Measurements from ENCODE around the gene GRIN3B. TPM values are rescaled to one million over a fixed set of nuclear protein-coding genes. Genes with fewer than 3 reads are reported as not detected.

Gene GRIN3B
- total and polyA plus RNA-seq, 4 donors, result 0.22 to 1.5 (median 0.80) TPM

DNA sequence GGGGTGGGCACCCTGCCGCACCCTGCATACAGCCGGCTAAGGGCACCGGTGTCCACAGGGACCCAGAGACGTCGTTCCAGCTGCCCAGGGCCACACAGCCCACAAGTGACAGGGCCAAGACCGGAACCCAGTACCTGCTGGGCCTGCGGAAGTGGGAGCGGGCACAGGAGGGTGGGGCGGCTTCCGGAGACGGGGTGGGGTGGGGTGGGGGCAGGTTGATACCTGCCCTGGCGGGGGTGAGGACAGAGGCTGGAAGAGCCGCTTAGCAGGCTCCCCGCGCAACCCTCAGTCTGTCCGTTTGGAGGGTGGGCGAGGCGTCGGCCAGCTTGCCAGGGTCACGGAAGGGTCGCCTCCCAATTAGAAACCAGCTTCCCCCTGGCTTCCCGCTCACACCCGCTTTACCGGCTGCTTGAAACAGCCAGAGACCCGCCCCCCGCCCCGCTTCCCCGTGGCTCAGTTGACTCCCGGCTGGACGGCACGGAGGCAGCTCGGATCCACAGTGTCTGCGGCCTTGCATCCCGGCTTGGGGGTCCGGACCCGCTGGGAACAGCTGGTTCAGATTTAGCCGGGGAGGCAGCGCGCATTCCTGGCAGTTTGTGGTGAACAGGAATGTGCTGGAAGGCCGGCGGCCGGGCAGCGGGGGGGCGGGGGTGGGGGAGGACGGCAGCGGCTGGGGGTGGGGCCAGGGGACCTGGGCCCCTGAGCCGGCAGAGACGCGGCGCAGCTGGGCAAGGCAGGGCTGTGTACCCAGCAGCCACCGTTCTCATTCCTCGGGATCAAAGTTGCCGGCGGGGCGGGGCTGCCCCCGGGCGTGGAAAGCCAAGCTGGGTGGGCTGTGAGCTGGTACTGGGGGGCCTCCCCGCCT lies 28.1 kb downstream of the GRIN3B start:
- Histone ChIP-seq H3K9me3 (ENCODE audit: control insufficient read depth, insufficient read depth, low read length) (no peaks in the 10 kb centered on the region), H3K4me3 (ENCODE audit: low read depth, low read length) (peak overlapping the region; percentile 38), H3K27ac (ENCODE audit: low read depth, low read length) (no peak overlapping the region), H3K27me3 (ENCODE audit: control insufficient read depth, insufficient read depth, low read length) (peaks cover 22% of the 10 kb centered on the region), H3K36me3 (ENCODE audit: control insufficient read depth, insufficient read depth, low read length) (peaks cover 11% of the 10 kb centered on the region), H3K4me1 (ENCODE audit: control insufficient read depth, insufficient read depth, low read length) (peaks cover 30% of the 10 kb centered on the region)
- 4% methylated on average over 48 of the region's 58 CpGs for WGBS (ENCODE audit: insufficient coverage)
- DNase-seq (ENCODE audit: low read depth in 4 of 6, low spot score in 6 of 6), result peak in 2 of 6 donors; percentile 12 to 69

DNA sequence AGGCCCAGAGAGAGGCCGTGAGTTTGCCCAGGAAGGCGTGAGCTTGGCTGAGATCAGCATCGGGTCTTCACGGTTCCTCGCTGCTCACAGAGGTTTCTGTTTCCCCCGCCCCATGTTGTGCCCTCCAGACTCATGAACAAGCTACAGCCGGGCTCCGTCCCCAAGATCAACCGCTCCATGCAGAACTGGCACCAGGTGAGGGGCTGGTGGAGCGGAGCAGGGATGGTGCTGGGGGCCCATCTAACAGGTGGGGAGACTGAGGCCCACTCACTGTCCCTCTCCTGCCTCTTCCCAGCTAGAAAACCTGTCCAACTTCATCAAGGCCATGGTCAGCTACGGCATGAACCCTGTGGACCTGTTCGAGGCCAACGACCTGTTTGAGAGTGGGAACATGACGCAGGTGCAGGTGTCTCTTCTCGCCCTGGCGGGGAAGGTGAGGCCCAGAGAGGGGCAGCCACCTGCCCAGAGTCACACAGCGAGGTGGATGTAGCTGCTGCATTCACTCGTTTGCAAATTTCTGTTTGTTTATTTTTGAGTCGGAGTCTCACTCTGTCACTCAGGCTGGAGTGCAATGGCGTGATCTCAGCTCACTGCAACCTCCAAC lies 32.1 kb downstream of the GRIN3B start:
- no peak for DNase-seq (ENCODE audit: low read depth in 4 of 6, low spot score in 6 of 6)
- 91% methylated on average over 20 of the region's 20 CpGs for whole genome bisulfite sequencing (ENCODE audit: insufficient coverage)
- Histone ChIP-seq H3K27me3 (ENCODE audit: control insufficient read depth, insufficient read depth, low read length) (peaks cover 6% of the 10 kb centered on the region), H3K9me3 (ENCODE audit: control insufficient read depth, insufficient read depth, low read length) (no peaks in the 10 kb centered on the region), H3K36me3 (ENCODE audit: control insufficient read depth, insufficient read depth, low read length) (peaks cover 26% of the 10 kb centered on the region), H3K4me1 (ENCODE audit: control insufficient read depth, insufficient read depth, low read length) (peaks cover 14% of the 10 kb centered on the region), H3K27ac (ENCODE audit: low read depth, low read length) (no peak overlapping the region), H3K4me3 (ENCODE audit: low read depth, low read length) (no peak overlapping the region)

DNA sequence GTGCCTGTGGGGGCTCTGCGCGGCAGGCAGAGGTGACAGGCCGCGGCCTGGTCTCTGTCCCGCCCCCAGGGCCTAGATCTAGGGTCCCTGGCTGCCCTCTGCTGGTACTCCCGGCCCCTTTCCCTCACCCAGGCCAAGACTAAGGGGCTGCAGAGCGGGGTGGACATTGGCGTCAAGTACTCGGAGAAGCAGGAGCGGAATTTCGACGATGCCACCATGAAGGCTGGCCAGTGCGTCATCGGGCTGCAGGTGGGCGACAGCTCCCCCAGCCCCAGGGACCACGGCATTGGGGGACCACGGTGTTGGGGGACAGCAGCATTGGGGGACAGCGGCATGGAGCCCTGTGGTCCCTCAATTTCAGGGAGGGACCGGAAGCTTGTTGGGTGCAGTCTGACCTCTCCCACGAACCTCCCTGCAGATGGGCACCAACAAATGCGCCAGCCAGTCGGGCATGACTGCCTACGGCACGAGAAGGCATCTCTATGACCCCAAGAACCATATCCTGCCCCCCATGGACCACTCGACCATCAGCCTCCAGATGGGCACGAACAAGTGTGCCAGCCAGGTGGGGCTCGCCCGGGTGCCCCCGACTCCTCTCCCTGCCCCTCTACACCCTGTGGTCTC lies 35.9 kb downstream of the GRIN3B start:
- H3K4me1 ChIP-seq (ENCODE audit: control insufficient read depth, insufficient read depth, low read length), result peaks cover 23% of the 10 kb centered on the region
- no peak overlapping the region for H3K4me3 ChIP-seq (ENCODE audit: low read depth, low read length)
- H3K9me3 ChIP-seq (ENCODE audit: control insufficient read depth, insufficient read depth, low read length), result no peaks in the 10 kb centered on the region
- WGBS (ENCODE audit: insufficient coverage), result 88% methylated on average over 26 of the region's 29 CpGs
- peaks cover 27% of the 10 kb centered on the region for H3K36me3 ChIP-seq (ENCODE audit: control insufficient read depth, insufficient read depth, low read length)
- H3K27me3 ChIP-seq (ENCODE audit: control insufficient read depth, insufficient read depth, low read length), result no peaks in the 10 kb centered on the region
- H3K27ac ChIP-seq (ENCODE audit: low read depth, low read length), result no peak overlapping the region
- DNase-seq (ENCODE audit: low read depth in 4 of 6, low spot score in 6 of 6), result no peak

DNA sequence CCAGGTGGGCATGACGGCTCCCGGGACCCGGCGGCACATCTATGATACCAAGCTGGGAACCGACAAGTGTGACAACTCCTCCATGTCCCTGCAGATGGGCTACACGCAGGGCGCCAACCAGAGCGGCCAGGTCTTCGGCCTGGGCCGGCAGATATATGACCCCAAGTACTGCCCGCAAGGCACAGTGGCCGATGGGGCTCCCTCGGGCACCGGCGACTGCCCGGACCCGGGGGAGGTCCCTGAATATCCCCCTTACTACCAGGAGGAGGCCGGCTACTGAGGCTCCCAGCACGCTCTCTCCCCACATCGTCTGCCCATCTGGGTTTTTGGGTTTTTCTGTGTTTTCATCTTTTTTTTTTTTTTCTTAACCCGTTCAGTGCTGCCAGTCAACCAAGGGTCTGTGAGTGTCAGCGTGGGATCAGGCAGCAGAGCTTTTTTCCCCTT lies 37.4 kb downstream of the GRIN3B start:
- Histone ChIP-seq H3K9me3 (ENCODE audit: control insufficient read depth, insufficient read depth, low read length) (no peaks in the 10 kb centered on the region), H3K4me3 (ENCODE audit: low read depth, low read length) (no peak overlapping the region)

DNA sequence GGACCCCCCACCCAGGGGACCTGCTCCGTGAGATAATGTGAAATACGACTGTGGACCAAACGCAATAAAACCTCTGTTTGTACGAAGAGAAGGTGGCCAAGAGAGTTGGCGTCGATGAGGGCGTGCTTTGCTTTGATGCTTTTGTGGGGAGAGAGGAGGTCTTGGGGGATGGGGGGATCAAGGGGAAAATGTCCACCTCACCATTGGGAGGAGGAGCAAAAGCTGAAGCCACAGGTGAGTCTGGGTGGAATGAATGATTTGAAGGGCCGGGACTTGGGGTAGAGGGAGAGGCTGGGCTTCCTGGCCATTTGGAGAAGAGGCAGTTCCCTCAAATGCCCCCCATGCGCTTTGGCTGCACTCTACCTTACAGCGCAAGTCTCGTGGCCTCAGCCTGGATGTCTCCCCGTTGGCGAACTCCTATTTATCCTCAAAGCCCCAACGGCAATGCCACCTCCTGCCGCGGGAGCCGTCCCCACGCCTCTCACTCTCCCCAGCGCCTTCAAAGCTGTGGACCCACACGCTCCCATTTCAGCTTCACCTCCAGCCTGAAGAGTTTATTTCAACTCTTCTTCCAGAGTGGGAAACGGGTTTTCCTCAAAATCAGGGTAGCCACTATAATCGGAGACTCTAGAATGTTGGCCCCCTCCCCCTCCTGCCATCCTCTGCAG lies 38.9 kb downstream of the GRIN3B start:
- Histone ChIP-seq H3K27ac (ENCODE audit: low read depth, low read length) (no peak overlapping the region), H3K4me3 (ENCODE audit: low read depth, low read length) (peak overlapping the region; percentile 68), H3K36me3 (ENCODE audit: control insufficient read depth, insufficient read depth, low read length) (peaks cover 39% of the 10 kb centered on the region), H3K4me1 (ENCODE audit: control insufficient read depth, insufficient read depth, low read length) (peaks cover 38% of the 10 kb centered on the region), H3K27me3 (ENCODE audit: control insufficient read depth, insufficient read depth, low read length) (no peaks in the 10 kb centered on the region), H3K9me3 (ENCODE audit: control insufficient read depth, insufficient read depth, low read length) (no peaks in the 10 kb centered on the region)
- WGBS (ENCODE audit: insufficient coverage), result 66% methylated on average over 20 of the region's 22 CpGs
- no peak for DNase-seq (ENCODE audit: low read depth in 4 of 6, low spot score in 6 of 6)

More for the DNA sequence above, 37.4 kb downstream of the GRIN3B start:
- WGBS (ENCODE audit: insufficient coverage), result 88% methylated on average over 13 of the region's 22 CpGs
- no peak for DNase-seq (ENCODE audit: low read depth in 4 of 6, low spot score in 6 of 6)
- Histone ChIP-seq H3K27me3 (ENCODE audit: control insufficient read depth, insufficient read depth, low read length) (no peaks in the 10 kb centered on the region), H3K4me1 (ENCODE audit: control insufficient read depth, insufficient read depth, low read length) (peaks cover 35% of the 10 kb centered on the region), H3K36me3 (ENCODE audit: control insufficient read depth, insufficient read depth, low read length) (peaks cover 31% of the 10 kb centered on the region), H3K27ac (ENCODE audit: low read depth, low read length) (no peak overlapping the region)

DNA sequence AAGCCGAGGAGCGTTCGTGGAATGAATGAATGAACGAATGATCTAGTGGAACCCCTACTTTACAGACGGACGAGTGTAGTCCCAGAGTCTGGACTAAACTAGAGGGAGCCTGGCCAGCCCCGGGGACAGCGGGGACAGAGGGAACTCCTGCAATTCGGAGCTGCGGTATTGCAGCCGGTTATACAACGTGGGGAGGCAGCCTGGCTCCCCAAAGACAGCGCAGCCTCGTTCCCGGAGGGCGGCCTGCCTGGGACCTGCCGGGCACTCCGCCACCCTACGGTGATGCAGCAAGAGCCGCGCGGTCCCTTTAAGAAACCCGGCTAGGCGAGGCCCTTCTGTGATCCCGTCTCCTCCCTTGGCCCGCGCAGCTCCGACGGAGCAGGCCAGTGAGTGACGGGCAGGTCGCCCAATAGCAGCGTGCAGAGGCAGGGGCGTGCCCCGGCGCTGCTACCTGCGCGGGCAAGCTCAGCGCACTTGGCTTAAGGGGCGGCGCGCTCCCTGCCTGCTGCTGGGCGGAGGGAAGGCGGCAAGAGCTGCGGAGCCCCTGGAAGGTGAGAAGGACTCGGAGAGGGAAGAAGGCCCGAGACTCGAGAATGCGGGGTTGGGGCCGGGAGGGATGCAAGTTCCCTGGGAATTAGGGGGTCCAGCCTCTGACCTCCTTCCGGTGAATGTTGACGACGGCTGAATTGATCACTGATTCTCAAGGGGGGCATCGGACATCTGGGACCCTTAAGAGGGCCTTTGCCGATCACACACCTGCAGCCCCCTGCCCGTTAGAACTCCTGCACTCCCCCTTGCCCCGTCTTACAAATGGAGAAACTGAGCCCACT lies 39.6 kb downstream of the GRIN3B start, which contains the start of gene ABCA7:
ABCA7 (plus strand) TSS at position 462 of the 830 bp plus-strand sequence. CDS start 1,255 bp downstream, outside the sequence.
- no peaks in the 10 kb centered on the region for H3K9me3 ChIP-seq (ENCODE audit: control insufficient read depth, insufficient read depth, low read length)
- H3K27ac ChIP-seq (ENCODE audit: low read depth, low read length), result no peak within 1 kb of the TSS
- peaks cover 38% of the 10 kb centered on the region for H3K4me1 ChIP-seq (ENCODE audit: control insufficient read depth, insufficient read depth, low read length)
- peak; percentile 88 to 99 (median 93) for DNase-seq (ENCODE audit: low read depth in 4 of 6, low spot score in 6 of 6)
- H3K27me3 ChIP-seq (ENCODE audit: control insufficient read depth, insufficient read depth, low read length), result no peaks in the 10 kb centered on the region
- under 1% methylated on average over 56 of the region's 56 CpGs for WGBS (ENCODE audit: insufficient coverage)
- H3K4me3 ChIP-seq (ENCODE audit: low read depth, low read length), result peak within 1 kb of the TSS; percentile 68
- H3K36me3 ChIP-seq (ENCODE audit: control insufficient read depth, insufficient read depth, low read length), result peaks cover 45% of the 10 kb centered on the region

DNA sequence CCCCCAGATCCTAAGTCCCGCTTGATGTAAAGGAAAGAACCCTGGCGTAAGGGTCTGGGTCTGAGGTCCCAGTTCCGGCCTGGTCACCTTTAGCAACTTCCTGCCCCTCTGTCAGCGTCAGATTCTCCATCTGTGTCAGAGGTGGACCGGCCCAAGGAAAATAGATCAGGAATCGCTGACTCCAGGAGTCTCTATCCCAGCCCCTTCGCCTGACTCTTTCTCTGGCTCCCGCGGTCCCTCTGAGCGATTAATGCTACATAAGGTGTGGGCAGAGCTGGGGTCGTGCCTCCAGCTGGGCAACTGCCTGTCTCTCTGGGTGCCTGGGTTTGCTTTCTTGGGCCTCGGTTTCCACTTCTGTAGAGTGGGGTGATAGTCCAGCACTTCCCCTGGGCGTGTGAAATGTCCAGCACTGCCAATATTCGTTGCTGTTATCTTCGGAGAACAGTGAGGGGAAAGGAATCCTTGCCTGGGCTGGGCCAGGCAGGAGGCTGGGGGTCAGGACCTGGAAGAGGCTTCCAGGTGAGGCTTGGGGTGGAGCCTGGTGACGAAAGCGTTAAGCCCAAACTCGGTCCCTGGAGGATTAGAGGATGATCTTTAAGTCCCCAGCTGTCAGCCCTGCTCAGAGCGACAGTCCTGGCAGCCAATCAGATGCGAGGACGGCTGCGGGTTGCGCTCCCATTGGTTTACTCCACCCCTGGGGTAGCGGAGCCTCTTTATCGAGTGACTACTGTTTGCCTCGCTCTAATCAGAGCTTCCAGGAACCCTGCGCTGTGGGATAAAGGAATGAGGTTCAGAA lies 40.5 kb downstream of the GRIN3B start:
- DNase-seq (ENCODE audit: low read depth in 4 of 6, low spot score in 6 of 6), result peak; percentile 57 to 97 (median 83)
- Histone ChIP-seq H3K36me3 (ENCODE audit: control insufficient read depth, insufficient read depth, low read length) (peaks cover 48% of the 10 kb centered on the region), H3K27ac (ENCODE audit: low read depth, low read length) (no peak overlapping the region), H3K4me3 (ENCODE audit: low read depth, low read length) (peak overlapping the region; percentile 68), H3K27me3 (ENCODE audit: control insufficient read depth, insufficient read depth, low read length) (no peaks in the 10 kb centered on the region), H3K9me3 (ENCODE audit: control insufficient read depth, insufficient read depth, low read length) (no peaks in the 10 kb centered on the region), H3K4me1 (ENCODE audit: control insufficient read depth, insufficient read depth, low read length) (peaks cover 38% of the 10 kb centered on the region)
- WGBS (ENCODE audit: insufficient coverage), result 2% methylated on average over 27 of the region's 27 CpGs

DNA sequence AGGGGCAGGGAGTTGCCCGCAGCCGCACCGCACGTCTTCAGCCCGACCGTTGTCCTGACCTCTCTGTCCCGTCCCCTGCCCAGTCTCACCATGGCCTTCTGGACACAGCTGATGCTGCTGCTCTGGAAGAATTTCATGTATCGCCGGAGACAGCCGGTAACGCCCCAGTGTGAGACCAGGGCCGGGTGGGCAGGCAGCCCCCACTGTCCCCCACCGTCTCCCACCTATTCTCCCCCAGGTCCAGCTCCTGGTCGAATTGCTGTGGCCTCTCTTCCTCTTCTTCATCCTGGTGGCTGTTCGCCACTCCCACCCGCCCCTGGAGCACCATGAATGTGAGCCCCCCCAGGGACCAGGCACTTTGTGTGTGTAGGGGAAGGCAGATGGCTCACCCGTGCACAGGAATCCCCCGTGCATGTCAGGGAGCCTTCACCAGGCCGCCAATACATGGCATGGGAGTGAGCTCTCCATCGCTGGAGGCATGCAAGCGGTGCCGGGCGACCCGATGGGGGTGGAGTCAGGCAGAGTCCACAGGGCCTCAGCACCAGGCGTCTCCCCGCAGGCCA lies 41.1 kb downstream of the GRIN3B start:
- no peak for DNase-seq (ENCODE audit: low read depth in 4 of 6, low spot score in 6 of 6)
- H3K27ac ChIP-seq (ENCODE audit: low read depth, low read length), result no peak overlapping the region
- WGBS (ENCODE audit: insufficient coverage), result 36% methylated on average over 22 of the region's 26 CpGs
- no peaks in the 10 kb centered on the region for H3K9me3 ChIP-seq (ENCODE audit: control insufficient read depth, insufficient read depth, low read length)
- H3K4me3 ChIP-seq (ENCODE audit: low read depth, low read length), result peak overlapping the region; percentile 68
- H3K4me1 ChIP-seq (ENCODE audit: control insufficient read depth, insufficient read depth, low read length), result peaks cover 38% of the 10 kb centered on the region
- H3K27me3 ChIP-seq (ENCODE audit: control insufficient read depth, insufficient read depth, low read length), result no peaks in the 10 kb centered on the region
- H3K36me3 ChIP-seq (ENCODE audit: control insufficient read depth, insufficient read depth, low read length), result peaks cover 48% of the 10 kb centered on the region
